Activated CD8-positive, alpha-beta T cell treated with anti-CD3 and anti-CD28 coated beads, Interleukin-2, amount 10 ng/mL, durations not matched to agents 7 days and 5 days (primary cell): ENCODE measurements around the gene ALS2. TPM values are rescaled to one million over a fixed set of nuclear protein-coding genes. Genes with fewer than 3 reads are reported as not detected.
"Not testable (repeated sequence)": the region's sequence is repeated elsewhere in the genome, so short reads cannot be mapped to it uniquely, and the experiment has no call there.

Experiments used
- ATAC-seq: fragments of 150-1000 bp; cut with Tn5 transposase; one replicate; pipeline ENCODE4 v1.10.0; 2021; ENCODE audit warnings: moderate library complexity
- CTCF ChIA-PET: fragments of 350-600 bp; sonication (Branson Sonifier 250); formaldehyde crosslinking; loops from one replicate; lab custom pipeline; 2021; ENCODE audit warnings: antibody characterized with exemption; lab: Charles Lee
- POLR2A ChIA-PET: fragments of 350-600 bp; sonication (Branson Sonifier 250); formaldehyde crosslinking; loops from one replicate; lab custom pipeline; 2021; ENCODE audit warnings: antibody characterized with exemption; lab: Charles Lee
- DNase-seq: peaks from one replicate; pipeline ENCODE4 v3.0.0-alpha.2; 2020
- H3K27ac Mint-ChIP-seq: one replicate; pipeline ENCODE4 v1.8.0; 2021; ENCODE audit warnings: mild to moderate bottlenecking, mixed read lengths
- H3K27me3 Mint-ChIP-seq: one replicate; pipeline ENCODE4 v1.8.0; 2021; ENCODE audit warnings: low read depth, mixed read lengths
- H3K36me3 Mint-ChIP-seq: one replicate; pipeline ENCODE4 v1.8.0; 2021; ENCODE audit warnings: low read depth, mixed read lengths
- H3K4me1 Mint-ChIP-seq: one replicate; pipeline ENCODE4 v1.8.0; 2021; ENCODE audit warnings: low read depth, mixed read lengths
- H3K4me3 Mint-ChIP-seq: one replicate; pipeline ENCODE4 v1.8.0; 2021; ENCODE audit warnings: mild to moderate bottlenecking, mixed read lengths
- H3K9me3 Mint-ChIP-seq: one replicate; pipeline ENCODE4 v1.8.0; 2022; ENCODE audit warnings: mixed read lengths; ENCODE audit not compliant: insufficient read depth
- total RNA-seq, 2 experiments: library from RNA; stranded (reverse); gene quantifications; one replicate each; pipeline ENCODE4 v1.2.3, GENCODE V29; 2021

ALS2 gene
- total RNA-seq, result 10 to 100 TPM; 13.9 to 15.6 TPM

DNA sequence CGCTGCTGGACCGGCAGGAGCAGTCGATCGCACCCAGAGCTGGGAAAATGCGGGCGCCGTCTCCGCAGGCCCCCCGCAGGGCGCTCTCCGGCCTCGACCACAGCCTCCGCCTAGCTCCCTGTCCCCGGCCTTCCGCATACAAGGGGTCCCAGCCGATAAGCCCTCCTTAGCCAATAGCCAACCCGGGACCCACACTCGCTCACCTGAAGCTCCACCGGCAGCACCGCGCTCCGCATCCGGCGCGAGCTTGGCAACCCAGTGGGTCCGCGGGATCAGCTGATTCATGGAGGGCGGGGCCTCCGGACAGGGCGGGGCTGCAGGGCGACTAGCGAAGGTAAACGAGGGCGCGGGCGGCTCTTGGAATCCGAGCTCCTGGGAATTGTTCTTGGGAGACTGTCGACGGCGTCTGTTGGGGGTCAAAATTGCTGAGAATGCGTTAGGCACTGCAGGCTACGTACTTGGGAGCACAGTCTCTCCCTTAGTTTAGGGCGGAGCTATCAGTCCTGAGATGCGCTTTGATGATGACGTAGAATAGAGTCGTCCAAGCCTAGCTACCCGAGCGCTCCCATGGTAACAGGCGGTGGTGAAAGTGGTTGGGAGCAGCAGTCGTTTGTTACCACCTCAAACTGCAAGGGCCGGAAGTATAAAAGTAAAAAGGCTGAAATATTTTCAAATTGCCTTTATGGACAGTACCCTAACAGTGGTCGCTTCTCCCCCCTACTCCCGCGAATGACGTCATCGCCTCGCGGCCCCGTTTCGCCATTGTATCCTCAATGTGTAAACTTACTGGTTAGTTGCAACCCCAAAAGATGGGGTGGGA, at the start of gene ALS2:
TSS of gene ALS2 (minus strand) at position 260 of the 820 bp plus-strand sequence. CDS start 12,048 bp downstream, outside the sequence.
- DNase-seq (peak; percentile 96), ATAC-seq (peak; percentile 93)
- ChIA-PET CTCF (interaction anchor here (1.1 to 2.9 kb wide), 5 partner anchors 14 to 549 kb away, joined by 3 to 9 read pairs (median 5); partner anchors contain the start of genes STRADB and TRAK2), POLR2A (interaction anchor here (0.5 to 1.5 kb wide), 7 partner anchors 14 to 658 kb away, joined by 3 to 7 read pairs (median 4); partner anchors contain the start of genes NOP58, STRADB, TMEM237 and TRAK2)
- no peaks in the 10 kb centered on the region for H3K36me3 Mint-ChIP-seq
- H3K27me3 Mint-ChIP-seq, result peaks cover 8% of the 10 kb centered on the region
- peak within 1 kb of the TSS; percentile 98 for H3K4me3 Mint-ChIP-seq
- peak within 1 kb of the TSS; percentile 99 for H3K27ac Mint-ChIP-seq
- peaks cover 20% of the 10 kb centered on the region for H3K4me1 Mint-ChIP-seq
- no peaks in the 10 kb centered on the region for H3K9me3 Mint-ChIP-seq

DNA sequence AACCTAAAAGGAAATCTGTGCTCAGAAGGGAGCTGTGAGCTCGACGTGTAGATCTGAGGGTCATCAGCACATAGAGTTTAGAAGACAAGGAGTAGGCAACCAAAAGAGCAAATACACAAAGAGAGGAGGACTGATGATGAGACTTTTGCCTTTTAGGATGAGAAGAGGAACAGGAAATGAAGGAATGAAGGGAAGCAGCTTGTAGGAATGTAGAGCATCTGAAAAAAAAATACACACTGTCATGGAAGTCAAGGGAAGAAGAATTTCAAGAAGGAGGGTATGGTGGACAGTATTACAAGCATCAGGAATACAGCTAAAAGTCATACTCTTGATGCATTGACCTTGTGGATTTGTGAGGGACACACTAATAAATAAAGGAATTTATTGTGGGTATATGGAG, 47.5 kb upstream of the ALS2 start:
- Mint-ChIP-seq H3K4me1 (no peaks in the 10 kb centered on the region), H3K9me3 (no peaks in the 10 kb centered on the region), H3K4me3 (no peak overlapping the region), H3K27me3 (peaks cover 11% of the 10 kb centered on the region), H3K27ac (no peak overlapping the region), H3K36me3 (no peaks in the 10 kb centered on the region)
- ChIA-PET CTCF (interaction anchor here (1.1 kb wide), 1 partner anchor 10 kb away, joined by 4 read pairs; no protein-coding TSS in a partner anchor), POLR2A (no interaction called here)
- DNase-seq, result no peak
- ATAC-seq, result no peak

DNA sequence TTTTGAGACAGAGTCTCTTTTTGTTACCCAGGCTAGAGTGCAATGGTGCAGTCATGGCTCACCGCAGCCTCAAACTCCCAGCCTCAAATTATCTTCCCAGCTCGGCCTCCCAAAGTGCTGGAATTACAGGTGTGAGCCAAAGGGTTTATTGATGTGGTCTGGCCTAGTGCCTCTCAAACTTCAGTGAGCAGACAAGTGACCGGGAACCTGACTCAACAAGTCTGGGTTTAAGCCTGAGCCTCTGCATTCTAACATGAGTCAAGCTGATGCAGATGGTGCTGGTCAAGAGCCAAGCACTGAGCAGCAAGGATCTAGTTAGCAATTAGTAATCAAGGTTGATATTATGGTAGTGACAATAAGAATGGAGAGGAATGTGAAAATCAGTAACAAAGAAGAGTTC, 46.9 kb upstream of the ALS2 start:
- no peak overlapping the region for H3K27ac Mint-ChIP-seq
- no peaks in the 10 kb centered on the region for H3K4me1 Mint-ChIP-seq
- peaks cover 12% of the 10 kb centered on the region for H3K27me3 Mint-ChIP-seq
- H3K9me3 Mint-ChIP-seq, result no peaks in the 10 kb centered on the region
- DNase-seq, result no peak
- no peak overlapping the region for H3K4me3 Mint-ChIP-seq
- POLR2A ChIA-PET, result no interaction called here
- ATAC-seq, result no peak
- CTCF ChIA-PET, result no interaction called here
- H3K36me3 Mint-ChIP-seq, result no peaks in the 10 kb centered on the region

DNA sequence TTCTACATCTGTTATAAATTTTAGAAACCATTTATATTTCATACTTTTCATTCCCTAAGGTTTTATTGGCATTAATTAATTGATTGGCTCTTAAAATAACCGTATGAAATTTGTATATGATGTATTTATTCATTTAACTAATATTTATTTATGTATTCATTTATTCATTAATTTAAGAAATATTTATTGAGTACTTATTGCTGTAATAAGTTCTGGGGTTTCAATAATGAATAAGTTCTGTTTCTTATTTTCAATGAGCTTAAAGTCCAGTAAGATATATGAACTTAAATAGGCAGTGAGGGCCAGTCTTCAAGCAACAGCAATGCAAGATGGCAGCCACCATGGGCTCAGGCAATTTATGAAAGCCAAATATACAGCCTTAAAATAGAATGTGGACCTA, 43.5 kb upstream of the ALS2 start:
- Mint-ChIP-seq H3K27ac (no peak overlapping the region), H3K27me3 (peaks cover 20% of the 10 kb centered on the region), H3K4me1 (no peaks in the 10 kb centered on the region), H3K4me3 (no peak overlapping the region), H3K36me3 (no peaks in the 10 kb centered on the region), H3K9me3 (no peaks in the 10 kb centered on the region)
- DNase-seq, result no peak
- no peak for ATAC-seq
- POLR2A ChIA-PET, result interaction anchor here (0.6 kb wide), 1 partner anchor 352 kb away, joined by 3 read pairs; no protein-coding TSS in a partner anchor
- CTCF ChIA-PET, result no interaction called here

- ChIA-PET CTCF (no interaction called here), POLR2A (no interaction called here)
- Mint-ChIP-seq H3K36me3 (no peaks in the 10 kb centered on the region), H3K4me3 (no peak overlapping the region), H3K27ac (no peak overlapping the region), H3K27me3 (peaks cover 21% of the 10 kb centered on the region), H3K9me3 (no peaks in the 10 kb centered on the region), H3K4me1 (no peaks in the 10 kb centered on the region)
- no peak for ATAC-seq
- no peak for DNase-seq
Measured at GRCh38 chr2:201821080-201821479, 40.3 kb upstream of the ALS2 start.

DNA sequence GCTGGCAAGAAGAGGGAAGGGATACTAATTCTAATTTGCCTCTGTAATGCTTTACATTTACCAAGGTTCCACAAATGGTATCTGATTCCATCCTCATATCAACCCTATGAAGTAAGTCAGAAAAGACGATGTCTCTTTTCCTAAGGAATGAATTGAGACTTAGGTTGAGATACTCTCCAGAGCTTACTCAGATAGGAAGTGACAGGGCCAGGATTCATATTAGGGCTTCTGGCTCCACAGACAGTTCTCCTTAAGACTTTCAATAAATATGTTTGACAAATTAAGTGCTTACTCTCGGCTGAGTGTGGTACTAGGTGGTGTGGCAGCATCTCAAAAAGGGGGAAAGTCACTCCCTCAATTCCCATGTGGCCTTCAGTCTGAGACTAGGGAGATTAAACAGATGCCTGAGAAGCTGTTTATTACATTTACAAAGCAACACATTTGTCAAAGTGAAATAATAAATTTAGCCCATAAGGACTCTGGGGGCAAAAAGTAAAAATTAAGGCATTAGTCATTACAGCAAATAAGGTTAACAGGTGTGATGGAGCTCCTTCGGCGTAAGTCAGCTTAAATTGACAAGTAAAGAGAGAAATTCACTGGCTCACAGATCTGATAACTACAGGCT, 39.8 kb upstream of the ALS2 start:
- H3K4me3 Mint-ChIP-seq, result no peak overlapping the region
- no peaks in the 10 kb centered on the region for H3K4me1 Mint-ChIP-seq
- no peak overlapping the region for H3K27ac Mint-ChIP-seq
- CTCF ChIA-PET, result no interaction called here
- H3K27me3 Mint-ChIP-seq, result peaks cover 19% of the 10 kb centered on the region
- no peak for DNase-seq
- ATAC-seq, result no peak
- H3K9me3 Mint-ChIP-seq, result no peaks in the 10 kb centered on the region
- H3K36me3 Mint-ChIP-seq, result no peaks in the 10 kb centered on the region
- POLR2A ChIA-PET, result no interaction called here

- POLR2A ChIA-PET, result no interaction called here
- Mint-ChIP-seq H3K4me3 (no peak overlapping the region), H3K36me3 (no peaks in the 10 kb centered on the region), H3K27ac (no peak overlapping the region), H3K4me1 (no peaks in the 10 kb centered on the region), H3K9me3 (no peaks in the 10 kb centered on the region), H3K27me3 (peaks cover 25% of the 10 kb centered on the region)
- CTCF ChIA-PET, result no interaction called here
- DNase-seq, result no peak
- ATAC-seq, result no peak
Measured at GRCh38 chr2:201816657-201817575, 36.2 kb upstream of the ALS2 start.

DNA sequence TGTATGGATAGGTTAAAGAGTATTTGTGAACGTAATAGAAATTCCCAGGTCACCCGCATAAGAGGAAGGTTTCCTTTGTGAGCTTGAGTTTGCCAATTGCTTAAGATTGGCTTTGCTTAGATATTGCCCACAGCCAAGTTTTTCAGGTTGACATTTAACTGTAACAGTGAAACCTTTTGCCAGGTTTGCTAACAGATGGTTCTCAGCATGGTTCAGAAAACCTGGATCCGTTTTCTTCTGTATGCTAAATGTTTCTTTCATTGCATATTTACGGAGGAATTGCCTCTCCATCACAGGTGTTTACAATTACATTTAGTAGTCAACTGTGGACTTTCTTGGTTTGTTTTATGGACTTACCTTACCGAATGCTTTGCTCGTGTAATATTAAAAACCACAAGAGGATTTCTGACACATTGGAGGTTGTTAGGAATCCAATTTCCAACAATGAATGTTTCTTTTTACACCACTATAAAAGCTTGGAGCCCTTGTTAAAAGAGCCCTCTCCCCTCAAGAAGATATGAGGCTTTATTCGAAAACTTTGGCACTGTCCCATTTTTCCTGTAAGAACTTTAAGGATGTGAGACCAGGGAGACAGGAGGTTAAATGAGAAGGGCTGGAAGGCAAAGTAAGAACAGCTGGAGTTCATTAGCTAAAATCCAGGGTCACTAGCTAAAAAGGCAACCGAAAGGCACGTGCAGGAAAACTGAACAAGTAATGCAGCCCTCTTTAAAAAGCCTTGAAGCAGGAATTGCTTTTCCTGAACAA, 33.4 kb upstream of the ALS2 start:
- H3K27ac Mint-ChIP-seq, result no peak overlapping the region
- ChIA-PET CTCF (interaction anchor here (0.6 kb wide), 1 partner anchor 19 kb away, joined by 3 read pairs; no protein-coding TSS in a partner anchor), POLR2A (no interaction called here)
- no peaks in the 10 kb centered on the region for H3K4me1 Mint-ChIP-seq
- no peak for DNase-seq
- no peaks in the 10 kb centered on the region for H3K36me3 Mint-ChIP-seq
- ATAC-seq, result no peak
- peaks cover 16% of the 10 kb centered on the region for H3K27me3 Mint-ChIP-seq
- H3K4me3 Mint-ChIP-seq, result no peak overlapping the region
- H3K9me3 Mint-ChIP-seq, result no peaks in the 10 kb centered on the region

DNA sequence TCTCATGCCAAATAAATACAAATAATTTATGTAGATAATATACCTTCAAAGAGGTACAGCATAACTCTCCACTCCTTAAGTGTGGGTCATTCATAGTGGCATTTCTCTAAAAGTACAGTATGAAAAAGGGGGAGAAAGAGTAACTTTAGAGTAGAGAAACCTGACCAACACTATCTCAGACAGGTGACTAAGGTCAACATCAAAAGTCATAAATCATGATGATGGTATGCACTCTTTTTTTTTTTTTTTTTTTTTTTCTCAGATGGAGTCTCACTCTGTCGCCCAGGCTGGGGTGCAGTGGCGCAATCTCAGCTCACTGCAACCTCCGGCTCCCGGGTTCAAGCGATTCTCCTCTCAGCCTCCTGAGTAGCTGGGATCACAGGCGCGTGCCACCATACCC, 29.9 kb upstream of the ALS2 start:
- H3K4me3 Mint-ChIP-seq, H3K27ac Mint-ChIP-seq, H3K4me1 Mint-ChIP-seq, CTCF ChIA-PET, DNase-seq, ATAC-seq, POLR2A ChIA-PET, H3K36me3 Mint-ChIP-seq, H3K9me3 Mint-ChIP-seq: not testable (repeated sequence)
- H3K27me3 Mint-ChIP-seq, result peaks cover 26% of the 10 kb centered on the region

- CTCF ChIA-PET, result no interaction called here
- no peaks in the 10 kb centered on the region for H3K9me3 Mint-ChIP-seq
- peaks cover 26% of the 10 kb centered on the region for H3K27me3 Mint-ChIP-seq
- H3K36me3 Mint-ChIP-seq, result no peaks in the 10 kb centered on the region
- no peak overlapping the region for H3K4me3 Mint-ChIP-seq
- DNase-seq, result no peak
- POLR2A ChIA-PET, result no interaction called here
- H3K27ac Mint-ChIP-seq, result no peak overlapping the region
- ATAC-seq, result no peak
- H3K4me1 Mint-ChIP-seq, result no peaks in the 10 kb centered on the region
Measured at GRCh38 chr2:201809633-201810032, 28.9 kb upstream of the ALS2 start.

DNA sequence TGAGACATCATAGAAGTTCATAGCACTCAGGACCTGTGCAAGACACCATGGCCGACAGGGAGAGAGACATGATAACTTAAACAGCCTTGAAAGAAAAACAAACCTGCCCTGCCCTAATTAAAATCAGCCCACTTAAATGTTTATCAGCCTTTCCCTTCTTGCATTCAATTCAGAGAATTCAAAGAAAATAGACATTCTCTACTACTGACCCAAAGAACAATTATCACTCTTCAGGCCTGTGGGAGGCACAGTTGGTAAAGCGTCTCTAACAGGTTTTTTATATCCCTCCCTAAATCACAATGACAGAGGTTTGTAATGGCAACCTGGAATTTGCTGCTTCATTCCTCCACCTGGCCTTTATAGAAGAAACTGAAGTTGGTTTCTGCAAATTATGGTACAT, 27.3 kb upstream of the ALS2 start:
- CTCF ChIA-PET, result no interaction called here

More for the DNA sequence above, 27.3 kb upstream of the ALS2 start:
- Mint-ChIP-seq H3K36me3 (no peaks in the 10 kb centered on the region), H3K4me1 (no peaks in the 10 kb centered on the region), H3K9me3 (no peaks in the 10 kb centered on the region), H3K27ac (no peak overlapping the region), H3K27me3 (peaks cover 25% of the 10 kb centered on the region), H3K4me3 (no peak overlapping the region)
- ATAC-seq (no peak), DNase-seq (no peak)
- POLR2A ChIA-PET, result no interaction called here
